Measurements from ENCODE around the gene CSRP1.

CSRP1 gene

DNA sequence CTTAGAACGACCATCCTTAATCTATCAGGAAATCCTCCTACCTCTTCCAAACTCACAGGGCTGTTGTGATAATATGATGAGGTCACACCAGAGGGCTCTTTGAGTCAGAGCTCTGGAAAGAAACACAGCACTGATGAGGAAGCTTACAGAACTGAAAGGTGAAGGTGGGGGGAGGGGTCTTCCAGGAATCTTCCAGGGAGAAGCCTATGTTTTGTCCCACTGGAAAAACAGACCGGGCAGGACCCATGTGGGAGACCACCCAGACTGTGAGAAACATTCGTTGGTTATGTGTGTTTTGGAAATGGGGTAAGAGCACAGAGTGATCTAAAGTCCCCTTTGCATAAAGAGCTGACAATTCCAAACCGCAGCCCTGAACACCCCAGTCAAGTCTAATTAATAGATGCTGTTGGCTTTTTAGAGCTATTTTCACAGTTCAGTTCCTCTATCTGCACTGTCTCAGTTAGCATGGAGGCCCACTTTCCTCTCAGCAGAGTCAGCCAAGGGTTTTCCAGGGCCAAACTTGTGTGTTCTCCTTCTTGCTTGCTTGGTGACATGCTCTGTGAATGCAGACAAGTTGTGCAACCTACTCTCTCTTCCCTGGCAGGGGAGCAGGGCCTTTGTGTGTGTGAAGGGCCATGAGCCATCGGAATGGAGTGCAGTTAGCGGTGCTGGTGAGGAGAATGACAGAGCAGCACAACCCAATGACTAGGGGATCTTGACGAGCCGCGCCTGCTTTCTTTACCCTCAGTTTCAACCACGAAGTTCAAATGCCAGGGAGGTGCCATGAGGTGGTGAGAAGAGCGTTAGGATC lies 50.2 kb downstream of the CSRP1 start:
- peak; percentile 82 for DNase-seq (ENCODE audit: low spot score)

DNA sequence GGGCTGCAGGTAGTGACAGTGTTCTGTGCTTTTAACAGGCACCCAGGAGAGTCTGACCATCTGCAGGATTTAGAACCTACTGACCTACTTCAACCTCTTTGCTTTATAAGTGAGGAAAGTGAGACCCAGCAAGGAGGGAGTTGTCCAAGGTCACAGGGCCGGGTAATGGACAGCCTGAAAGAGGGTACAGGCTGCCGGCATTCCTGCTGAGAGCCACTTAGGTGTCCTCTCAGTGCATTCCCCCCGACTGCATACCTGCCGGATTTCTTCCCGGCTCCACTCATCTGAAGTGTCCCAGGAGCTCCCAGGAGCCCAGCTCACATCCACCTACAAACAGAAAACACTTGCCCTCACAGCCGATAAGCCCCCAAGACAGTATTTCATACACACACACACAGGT lies 51.8 kb downstream of the CSRP1 start:
- DNase-seq (ENCODE audit: low spot score), result no peak

DNA sequence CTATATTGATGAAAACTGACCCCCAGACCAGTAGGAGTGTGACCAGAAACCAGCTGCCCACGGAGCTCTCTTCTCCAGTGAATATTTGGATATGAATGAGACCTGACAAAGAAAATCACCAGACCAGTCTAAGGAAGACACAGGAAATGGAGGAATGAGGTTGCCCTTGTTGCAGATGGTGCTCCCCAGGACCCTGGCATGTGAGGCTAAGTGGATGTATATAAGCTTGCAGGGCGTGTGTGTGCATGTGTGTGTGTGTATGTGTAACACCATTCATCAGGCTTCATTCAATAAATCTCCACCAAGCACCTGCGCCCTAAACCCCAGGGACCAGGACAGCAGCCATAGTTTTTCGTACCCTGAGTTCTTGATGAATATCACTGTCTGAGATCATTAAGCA lies 52.3 kb downstream of the CSRP1 start:
- DNase-seq (ENCODE audit: low spot score), result no peak

GRCh38 chr1:201452866-201453265 lies 54.1 kb downstream of the CSRP1 start:
- no peak for DNase-seq (ENCODE audit: low spot score)

GRCh38 chr1:201450721-201451291 lies 56.1 kb downstream of the CSRP1 start:
- peak; percentile 83 for DNase-seq (ENCODE audit: low spot score)

- no peak for DNase-seq (ENCODE audit: low spot score)
Measured at GRCh38 chr1:201448990-201449389, 57.9 kb downstream of the CSRP1 start.

- peak; percentile 72 for DNase-seq (ENCODE audit: low spot score)
Measured at GRCh38 chr1:201447903-201448871, 58.7 kb downstream of the CSRP1 start.

DNA sequence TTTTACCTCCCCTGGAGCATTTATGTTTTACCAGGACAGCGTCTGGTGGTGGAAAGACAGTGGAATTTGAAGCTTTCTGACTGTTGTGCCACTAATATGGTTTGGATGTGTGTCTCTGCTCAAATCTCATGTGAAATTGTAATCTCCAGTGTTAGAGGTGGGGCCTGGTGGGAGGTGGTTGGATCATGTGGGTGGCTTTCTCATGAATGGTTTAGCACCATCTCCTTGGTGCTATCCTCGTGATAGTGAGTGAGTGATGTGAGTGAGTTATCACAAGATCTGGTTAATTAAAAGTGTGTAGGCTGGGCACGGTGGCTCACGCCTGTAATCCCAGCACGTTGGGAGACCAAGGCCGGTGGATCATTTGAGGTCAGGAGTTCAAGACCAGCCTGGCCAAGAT lies 61.6 kb downstream of the CSRP1 start:
- no peak for DNase-seq (ENCODE audit: low spot score)

- DNase-seq (ENCODE audit: low spot score), result no peak
Measured at GRCh38 chr1:201444792-201445191, 62.1 kb downstream of the CSRP1 start.

- DNase-seq (ENCODE audit: low spot score), result no peak
Measured at GRCh38 chr1:201443747-201444146, 63.2 kb downstream of the CSRP1 start.

GRCh38 chr1:201436969-201437368 lies 70.0 kb downstream of the CSRP1 start:
- DNase-seq (ENCODE audit: low spot score), result no peak

DNA sequence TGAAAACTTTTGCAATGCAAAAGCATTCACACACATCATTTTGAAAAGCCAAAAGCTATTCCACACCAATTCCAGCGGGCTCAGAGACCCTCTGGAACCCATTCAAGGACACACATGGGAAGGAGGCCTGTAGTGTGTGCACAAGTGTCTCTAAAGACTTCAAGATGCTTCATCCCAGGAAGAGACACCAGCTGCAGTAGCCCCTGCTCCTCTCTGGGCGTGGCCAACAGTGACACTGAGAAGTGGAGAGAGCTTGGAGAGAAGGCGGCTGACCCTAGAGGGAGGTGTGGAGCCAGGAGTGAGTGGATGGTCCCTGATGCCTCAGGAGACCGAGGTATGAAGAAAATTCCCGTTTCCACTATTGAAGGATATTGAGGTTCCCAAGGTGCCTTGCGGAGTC lies 70.5 kb downstream of the CSRP1 start:
- no peak for DNase-seq (ENCODE audit: low spot score)

DNA sequence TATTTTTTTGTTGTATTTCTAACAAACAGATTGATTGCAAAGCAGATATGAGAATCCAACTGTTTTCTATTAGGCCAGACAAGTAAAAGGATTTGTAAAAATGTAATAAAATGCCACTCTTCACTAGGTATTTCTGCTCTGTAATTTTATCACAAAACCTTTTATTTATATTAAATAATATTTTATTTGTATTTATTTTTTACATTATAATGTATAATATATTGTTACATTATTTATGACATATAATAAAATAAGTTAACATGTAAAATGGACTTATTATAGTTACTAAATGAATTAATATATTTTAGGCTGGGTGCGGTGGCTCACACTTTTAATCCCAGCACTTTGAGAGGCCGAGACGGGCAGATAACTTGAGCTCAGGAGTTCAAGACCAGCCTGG lies 72.7 kb downstream of the CSRP1 start:
- no peak for DNase-seq (ENCODE audit: low spot score)

DNA sequence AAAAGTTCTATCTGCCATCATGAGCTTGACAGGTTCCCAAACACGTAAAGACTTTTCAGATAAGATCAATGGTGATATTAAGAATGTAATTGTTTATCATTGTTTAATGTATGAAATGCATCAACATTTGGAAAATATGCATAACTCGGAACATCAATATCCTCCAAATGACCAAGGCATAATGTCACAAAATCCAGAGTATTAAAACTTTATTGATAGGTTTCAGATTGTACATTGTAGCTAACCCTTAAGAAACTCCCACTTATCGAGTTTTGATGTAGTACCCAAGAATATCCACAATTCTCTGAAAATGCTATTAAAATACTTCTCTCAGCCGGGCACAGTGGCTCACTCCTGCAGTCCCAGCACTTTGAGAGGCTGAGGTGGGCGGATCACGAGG lies 73.3 kb downstream of the CSRP1 start:
- no peak for DNase-seq (ENCODE audit: low spot score)

All from hepatic stellate cell (primary cell).